HCEC 1CT (cell line): ENCODE measurements around the gene TMEM190.
"Not testable (repeated sequence)": the region's sequence is repeated elsewhere in the genome, so short reads cannot be mapped to it uniquely, and the experiment has no call there.

Source experiments
- DNase-seq: peaks from one replicate; pipeline ENCODE4 v3.0.0-alpha.2; 2017

Gene TMEM190

DNA sequence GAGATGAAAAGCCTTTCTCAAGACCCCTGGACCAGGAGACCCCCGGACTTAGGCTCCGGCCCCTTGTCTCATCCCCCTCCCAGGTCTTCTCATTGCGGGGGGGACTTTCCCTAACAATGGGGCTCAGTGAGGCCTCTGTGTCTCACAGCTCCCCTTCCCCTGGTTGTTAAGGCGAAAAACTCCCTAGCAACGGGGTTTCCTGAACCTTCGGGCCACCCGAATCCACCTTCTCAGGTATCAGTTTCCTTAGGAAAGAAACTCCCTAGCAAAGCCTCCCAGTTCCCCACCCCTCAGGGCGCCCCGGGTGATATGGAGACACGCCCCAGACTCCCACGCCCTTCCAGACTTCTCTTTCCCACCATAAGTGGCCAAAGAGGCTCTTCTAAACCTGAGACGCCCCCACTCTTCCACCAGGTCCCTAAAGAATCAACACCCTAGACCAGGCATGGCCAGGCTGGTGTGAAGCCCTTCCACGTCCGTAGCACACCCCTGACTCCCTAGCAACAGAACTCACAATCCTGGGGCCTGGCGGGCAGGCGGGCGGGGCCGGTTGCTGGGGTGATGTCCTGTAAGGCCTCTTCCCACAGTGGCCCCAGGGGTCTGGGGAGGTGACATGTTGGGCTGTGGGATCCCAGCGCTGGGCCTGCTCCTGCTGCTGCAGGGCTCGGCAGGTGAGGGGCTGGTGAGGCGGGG is at the start of gene TMEM190:
Gene TMEM190 (plus strand): TSS at position 586 of the 693 bp plus-strand sequence. CDS start 28 bp downstream, at position 614.
- no peak for DNase-seq

- DNase-seq: not testable (repeated sequence)
Measured at GRCh38 chr19:55328774-55329318, 47.8 kb upstream of the TMEM190 start.

GRCh38 chr19:55329791-55330190 is 46.8 kb upstream of the TMEM190 start:
- peak; percentile 26 for DNase-seq

DNA sequence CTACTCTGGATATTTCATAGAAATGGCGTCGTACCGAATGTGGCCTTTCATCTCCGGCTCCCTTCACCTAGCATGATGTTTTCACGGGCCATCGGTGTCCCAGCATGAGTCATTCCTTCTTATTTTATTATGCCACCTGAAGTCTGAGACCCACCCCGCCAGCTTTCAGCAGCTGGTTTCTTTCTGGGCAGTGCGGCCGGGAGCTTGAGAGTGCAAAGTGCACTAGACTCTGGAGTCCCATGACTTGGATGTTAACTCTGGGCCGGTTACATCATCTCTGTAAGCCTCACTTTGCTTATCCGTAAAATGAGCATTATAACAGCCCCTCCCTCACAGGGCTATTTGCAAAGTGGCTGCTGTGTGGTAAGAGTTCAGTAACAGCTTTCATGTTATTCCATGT is 42.8 kb upstream of the TMEM190 start:
- no peak for DNase-seq

GRCh38 chr19:55336101-55336500 is 40.5 kb upstream of the TMEM190 start:
- DNase-seq: no peak

DNA sequence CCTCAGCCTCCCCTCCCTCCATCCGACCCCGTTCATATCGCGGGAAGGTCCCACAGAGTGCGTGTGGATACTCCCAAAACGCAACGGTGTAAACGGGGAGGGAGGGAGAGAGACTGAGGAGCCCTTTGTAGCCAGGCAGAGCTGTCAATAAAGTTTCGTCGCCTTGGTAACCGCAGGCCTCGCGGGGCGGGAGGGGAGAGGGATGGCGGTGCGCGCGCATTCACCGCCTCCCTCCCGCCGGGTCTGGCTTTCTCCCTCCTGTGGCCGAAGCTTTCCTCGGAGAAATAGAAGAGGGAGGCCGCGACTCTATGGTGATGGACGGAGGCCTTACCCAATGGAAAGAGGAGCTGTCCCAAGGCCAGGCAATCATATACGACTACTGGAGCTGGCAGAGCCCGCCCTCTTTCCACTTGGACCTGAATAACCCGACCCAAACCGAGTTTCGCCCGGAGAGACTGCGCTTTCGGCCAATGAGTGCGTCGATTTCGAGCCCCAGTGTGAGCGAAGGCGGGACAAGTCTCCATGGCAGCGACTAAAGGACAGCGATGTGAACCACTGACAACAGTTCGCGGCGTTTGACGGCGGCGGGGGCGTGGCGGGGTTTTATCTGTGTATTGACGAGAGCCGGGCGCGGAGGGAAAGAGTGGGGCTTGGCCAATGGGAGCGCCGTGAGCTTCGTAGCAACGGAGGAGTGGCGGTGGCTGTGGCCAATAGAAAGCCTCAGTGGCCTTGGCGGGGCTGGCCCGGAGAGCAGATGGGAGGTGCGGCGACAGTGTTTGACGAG is 37.3 kb upstream of the TMEM190 start, which contains the start of gene KMT5C:
Gene KMT5C (plus strand): TSS at position 772 of the 784 bp plus-strand sequence. CDS start 2,061 bp downstream, outside the sequence.
- DNase-seq: peak; percentile 100

DNA sequence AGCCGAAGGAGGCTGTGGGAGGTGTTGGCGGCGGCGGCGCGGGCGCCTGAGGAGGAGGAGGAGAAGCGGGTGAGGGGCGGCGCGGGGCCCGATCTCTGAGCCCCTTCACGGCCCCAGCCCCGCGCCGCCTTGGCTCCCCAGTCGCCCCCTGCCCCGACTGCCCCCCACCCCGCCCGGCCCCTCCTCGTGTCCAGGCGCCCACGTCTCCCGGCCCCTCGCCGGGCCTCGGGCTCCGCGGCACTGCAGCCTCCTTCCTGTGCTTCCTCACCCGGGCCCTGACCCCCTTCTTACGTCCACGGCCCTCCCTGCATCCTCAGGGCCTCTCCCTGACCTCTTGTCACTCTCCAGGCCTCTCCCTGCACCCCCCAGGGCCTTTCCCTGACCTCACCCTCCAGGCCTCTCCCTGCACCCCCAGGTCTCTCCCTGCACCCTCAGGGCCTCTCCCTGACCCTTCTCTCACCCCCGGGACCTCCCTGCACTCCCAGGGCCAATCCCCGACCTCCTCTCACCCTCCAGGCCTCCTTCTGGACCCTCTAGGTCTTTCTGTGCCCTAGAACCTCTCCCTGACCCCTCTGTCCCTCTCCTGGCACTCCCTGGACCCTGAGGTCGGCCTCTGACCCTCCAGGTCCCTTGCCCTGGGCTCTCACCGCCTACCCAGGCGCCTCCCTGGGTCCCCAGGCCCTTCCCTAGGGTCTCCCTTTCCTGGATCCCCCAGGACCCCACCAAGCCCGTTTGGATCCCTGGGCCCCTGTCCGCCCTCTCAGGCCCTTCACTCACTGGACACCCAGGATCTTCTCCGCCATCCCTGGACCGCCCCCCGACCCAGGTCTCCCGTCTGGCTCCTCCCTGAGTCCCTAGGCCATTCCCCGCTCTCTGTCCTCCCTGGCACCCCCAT is 36.5 kb upstream of the TMEM190 start:
- DNase-seq: no peak

GRCh38 chr19:55340784-55341147 is 35.9 kb upstream of the TMEM190 start:
- no peak for DNase-seq

GRCh38 chr19:55341171-55341588 is 35.4 kb upstream of the TMEM190 start:
- no peak for DNase-seq

- no peak for DNase-seq
Measured at GRCh38 chr19:55341595-55342531, 34.8 kb upstream of the TMEM190 start.

DNA sequence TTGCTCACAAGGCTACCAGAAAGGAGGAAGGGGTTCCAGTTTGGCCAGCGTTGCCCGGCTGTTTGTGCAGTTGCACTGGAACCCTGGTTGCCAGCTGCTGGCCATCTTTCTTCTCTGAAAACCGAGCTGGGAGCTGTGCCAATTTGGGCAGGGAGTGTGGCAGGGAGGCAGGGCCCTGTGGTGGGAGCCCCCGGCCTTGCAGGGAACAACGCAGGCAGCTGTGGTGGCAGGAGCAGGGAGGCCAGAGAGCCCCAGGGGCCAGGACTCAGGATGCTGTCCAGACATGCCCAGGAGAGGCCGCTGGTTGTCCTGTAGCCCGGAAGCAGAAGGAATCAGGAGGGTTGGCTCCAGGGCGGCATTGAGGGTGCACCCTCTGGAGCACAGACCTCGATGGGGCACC is 32.2 kb upstream of the TMEM190 start:
- DNase-seq: no peak

DNA sequence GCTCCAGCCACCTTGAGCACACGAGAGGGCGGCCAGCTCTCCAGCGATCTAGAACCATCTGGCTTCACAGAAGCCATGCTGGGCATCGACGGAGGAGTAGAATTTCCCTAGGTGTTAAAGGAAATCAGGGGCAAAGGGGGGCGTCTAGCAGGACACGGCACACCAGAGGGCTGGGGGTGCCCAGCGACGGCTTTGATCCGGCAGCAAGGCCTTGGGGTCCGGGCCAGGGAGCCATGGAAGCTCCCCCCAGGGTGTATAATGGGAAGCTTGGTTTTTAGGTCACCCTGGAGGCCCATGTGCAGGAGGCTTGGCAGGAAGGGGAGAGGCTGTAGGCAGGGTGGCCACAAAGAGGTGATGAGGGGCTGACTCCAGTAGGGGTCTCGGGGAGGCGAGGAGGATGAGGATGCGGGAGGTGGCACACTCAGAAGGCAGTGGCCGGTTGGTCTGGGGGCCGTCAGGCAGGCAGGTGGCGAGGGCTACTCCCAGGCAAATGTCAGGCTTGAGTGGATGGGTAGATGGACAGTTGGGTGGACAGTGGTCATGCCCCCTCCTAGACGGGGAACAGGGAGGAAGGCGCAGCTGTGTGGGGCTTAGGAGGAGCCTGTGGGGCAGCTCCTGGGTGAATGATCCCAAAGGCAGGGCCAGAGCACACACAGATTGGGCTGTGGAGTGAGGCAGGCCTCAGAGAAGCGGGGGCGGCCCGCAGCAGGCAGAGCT is 31.4 kb upstream of the TMEM190 start:
- no peak for DNase-seq

DNA sequence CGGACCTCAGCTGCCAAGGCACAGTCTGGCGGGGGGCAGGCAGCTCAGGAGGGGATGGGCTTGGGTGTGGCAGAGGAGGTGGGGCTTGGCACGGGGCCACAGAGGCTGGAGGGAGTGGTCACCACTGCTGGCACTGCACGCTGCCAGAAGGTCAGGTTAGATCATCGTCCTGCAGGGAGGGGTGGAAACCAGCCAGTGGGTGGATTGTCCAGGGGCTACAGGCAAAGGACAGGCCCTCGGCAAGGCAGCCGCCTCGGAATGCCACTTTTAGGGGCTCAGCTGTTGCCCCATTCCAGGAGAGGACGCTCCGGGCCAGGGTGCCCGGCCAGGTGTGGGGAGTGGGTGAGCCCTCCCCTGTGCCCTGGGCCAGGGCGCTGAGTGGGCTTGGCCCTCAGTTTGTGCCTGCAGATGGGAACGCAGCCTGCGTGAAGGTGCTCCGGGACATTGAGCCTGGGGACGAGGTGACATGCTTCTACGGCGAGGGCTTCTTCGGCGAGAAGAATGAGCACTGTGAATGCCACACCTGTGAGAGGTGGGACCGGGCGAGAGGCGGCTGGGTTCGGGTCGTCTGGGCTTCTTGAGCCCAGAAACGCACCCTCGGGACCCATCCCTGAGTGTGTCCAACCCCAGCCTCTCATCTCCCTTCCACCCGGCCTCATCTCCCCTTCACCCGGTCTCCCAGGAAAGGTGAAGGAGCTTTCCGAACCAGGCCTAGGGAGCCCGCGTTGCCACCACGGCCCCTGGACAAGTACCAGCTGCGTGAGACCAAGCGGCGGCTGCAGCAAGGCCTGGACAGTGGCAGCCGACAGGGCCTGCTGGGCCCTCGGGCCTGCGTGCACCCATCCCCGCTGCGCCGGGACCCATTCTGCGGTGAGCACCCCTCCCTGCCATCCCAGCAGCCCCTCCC is 30.6 kb upstream of the TMEM190 start:
- DNase-seq: no peak

DNA sequence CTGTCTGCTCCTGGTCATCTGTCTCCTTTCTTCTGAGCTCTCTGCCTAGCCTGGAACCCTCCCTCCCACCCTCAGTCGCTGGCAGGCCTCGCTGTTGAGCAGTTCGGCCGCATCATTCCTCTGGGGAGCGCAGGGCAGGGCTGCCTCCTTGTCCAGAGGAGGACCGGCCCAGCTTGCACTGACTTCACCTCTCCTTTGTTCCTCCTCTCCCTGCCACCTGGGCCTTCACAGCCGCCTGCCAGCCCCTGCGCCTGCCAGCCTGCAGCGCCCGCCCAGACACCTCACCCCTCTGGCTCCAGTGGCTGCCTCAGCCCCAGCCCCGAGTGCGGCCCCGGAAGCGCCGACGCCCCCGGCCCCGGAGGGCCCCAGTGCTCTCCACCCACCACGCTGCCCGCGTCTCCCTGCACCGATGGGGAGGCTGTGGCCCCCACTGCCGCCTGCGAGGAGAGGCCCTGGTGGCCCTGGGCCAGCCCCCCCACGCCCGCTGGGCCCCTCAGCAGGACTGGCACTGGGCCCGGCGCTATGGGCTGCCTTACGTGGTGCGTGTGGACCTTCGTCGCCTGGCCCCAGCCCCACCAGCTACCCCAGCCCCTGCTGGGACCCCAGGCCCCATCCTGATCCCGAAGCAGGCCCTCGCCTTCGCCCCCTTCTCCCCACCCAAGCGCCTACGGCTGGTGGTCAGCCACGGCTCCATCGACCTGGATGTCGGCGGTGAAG is 29.7 kb upstream of the TMEM190 start:
- no peak for DNase-seq

DNA sequence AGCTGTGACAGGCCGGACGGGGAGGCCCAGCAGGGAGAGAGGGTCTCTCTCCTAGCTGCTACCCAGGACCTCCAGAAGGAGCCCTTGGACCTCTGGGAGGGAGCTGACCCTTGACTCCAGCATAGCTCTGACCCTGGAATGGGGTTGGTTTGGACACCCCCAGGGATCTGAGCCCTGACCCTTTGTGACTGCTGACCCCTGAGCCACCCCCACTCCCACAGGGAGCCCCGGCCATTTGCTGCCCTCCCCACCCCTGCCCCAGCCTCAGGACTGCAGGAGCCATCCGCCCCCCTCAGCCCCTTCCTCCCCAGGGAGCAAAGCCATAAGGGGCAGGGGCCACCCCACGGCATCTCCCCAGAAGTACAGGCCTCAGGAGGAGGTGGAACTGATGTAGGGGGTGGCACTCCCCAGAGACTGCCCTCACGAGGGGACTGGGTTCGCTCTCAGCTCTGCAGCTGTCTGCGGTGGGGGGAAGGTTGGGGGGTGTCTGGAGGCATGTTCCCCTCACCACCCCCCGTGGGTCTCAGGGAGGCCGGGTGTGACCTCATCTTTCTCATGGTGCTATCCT is 29.1 kb upstream of the TMEM190 start:
- DNase-seq: no peak

DNA sequence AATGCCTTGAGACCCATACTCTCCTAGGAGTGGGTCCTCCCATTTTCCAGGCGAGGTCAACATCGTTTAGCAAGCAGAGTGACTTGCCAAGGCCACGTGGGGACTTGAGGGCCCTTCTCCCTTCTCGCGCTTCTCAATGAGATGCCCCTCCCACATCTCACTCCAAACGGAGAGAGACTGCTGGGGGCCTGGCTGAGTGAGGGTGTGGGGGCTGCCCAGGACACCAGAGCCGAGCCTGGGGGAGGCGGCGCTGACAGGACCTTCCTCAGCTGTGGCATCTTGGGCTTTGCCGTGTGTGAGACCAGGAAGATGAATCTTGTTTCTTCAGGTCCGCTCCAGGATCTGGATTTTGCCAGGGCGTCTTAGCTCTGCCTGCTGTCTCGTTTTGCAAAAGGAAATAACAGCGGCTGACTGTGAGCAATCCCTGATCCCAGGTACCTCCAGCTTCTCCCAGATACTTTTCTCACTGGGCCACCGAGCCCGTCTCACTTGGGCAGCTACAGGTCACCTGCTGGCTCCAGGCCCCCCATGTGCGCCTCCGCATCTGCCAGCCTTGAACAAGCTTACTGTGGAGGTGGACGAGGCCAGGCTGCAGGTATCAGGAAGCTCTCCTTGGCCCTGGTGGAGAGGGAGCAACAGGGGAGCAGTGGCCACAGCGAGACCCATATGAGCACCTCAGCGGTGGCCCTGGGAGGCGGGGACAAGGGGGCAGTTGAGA is 28.1 kb upstream of the TMEM190 start:
- no peak for DNase-seq

DNA sequence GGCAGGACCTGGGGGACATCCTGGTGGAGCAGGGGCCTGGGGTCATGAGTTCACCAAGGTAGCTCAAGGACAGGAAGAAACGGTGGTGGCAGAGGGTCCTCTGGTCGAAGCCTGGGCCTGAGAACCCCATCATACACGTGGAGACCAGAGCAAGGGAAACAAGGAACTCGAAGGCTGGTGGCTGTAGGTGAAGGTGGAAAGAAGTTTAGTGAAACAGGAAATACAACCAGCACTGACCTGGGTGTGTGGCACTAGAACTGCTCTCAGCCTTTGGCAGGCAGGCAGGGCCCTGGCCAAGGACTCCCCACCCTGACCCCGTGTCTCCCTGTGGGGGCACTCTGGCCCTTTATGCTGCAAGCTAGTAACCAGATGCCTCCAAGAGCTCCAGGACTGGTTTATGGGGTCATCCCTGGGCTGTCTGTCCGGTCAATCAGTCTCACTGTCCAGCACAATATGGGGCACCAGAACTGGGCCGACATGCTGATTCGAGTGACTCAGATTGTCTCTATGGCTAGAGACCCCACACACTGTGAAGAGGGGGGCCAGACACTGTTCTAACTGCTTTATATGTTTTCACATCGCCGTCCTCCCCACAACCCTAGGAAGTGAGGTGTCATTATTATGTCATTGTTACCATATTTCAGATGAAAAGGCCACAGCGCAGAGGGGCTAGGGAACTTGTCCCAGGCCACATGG is 25.9 kb upstream of the TMEM190 start:
- DNase-seq: no peak

GRCh38 chr19:55352040-55352439 is 24.6 kb upstream of the TMEM190 start:
- no peak for DNase-seq
